ENCODE data around the gene CPSF6.

DNA sequence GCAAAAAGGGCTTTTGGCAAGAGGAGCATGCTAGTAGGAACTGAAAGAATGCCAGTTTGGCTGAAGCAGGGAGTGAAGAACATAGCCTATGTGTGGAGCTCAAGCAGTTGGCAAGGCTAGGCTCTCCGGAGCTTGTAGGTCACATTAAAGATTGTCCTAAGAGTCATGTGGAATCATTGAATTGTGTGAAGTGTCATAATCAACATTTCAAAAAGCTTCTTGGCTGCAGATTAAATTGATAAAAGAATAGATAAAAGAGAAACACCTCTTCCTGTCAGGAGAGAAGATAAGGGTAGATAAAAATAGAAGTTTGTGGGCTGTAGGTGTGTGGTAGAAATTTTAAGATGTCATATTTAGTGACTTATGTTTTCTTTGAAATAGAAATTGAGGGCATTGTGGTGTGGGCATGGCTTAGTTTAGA is 36.1 kb downstream of the CPSF6 start:
- TF ChIP-seq, protein P1, sequence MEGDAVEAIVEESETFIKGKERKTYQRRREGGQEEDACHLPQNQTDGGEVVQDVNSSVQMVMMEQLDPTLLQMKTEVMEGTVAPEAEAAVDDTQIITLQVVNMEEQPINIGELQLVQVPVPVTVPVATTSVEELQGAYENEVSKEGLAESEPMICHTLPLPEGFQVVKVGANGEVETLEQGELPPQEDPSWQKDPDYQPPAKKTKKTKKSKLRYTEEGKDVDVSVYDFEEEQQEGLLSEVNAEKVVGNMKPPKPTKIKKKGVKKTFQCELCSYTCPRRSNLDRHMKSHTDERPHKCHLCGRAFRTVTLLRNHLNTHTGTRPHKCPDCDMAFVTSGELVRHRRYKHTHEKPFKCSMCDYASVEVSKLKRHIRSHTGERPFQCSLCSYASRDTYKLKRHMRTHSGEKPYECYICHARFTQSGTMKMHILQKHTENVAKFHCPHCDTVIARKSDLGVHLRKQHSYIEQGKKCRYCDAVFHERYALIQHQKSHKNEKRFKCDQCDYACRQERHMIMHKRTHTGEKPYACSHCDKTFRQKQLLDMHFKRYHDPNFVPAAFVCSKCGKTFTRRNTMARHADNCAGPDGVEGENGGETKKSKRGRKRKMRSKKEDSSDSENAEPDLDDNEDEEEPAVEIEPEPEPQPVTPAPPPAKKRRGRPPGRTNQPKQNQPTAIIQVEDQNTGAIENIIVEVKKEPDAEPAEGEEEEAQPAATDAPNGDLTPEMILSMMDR (IDR thresholded peaks at IDR 0.05) = no peak
- no peak for TF ChIP-seq POLR2A (IDR thresholded peaks at IDR 0.05)
- no peak for TF ChIP-seq POLR2AphosphoS5 (IDR thresholded peaks at IDR 0.05; ENCODE audit: insufficient read depth in 1 of 2, low read depth in 1 of 2)
